Measurements from ENCODE around the gene CAMK2B.

- TF ChIP-seq CEBPB (IDR thresholded peaks at IDR 0.05) = no peak
- no peak for TF ChIP-seq CTCF (IDR thresholded peaks at IDR 0.05)
- TF ChIP-seq JUNB (IDR thresholded peaks at IDR 0.05) = no peak
- TF ChIP-seq CHD2 (IDR thresholded peaks at IDR 0.05; ENCODE audit: low read length, partially characterized antibody) = no peak
- TF ChIP-seq MAFK (IDR thresholded peaks at IDR 0.05; ENCODE audit: partially characterized antibody) = no peak
- TF ChIP-seq PBX3 (IDR thresholded peaks at IDR 0.05) = no peak
- no peak for TF ChIP-seq JUN (IDR thresholded peaks at IDR 0.05)
- TF ChIP-seq POLR2A (IDR thresholded peaks at IDR 0.05; ENCODE audit: low read length) = no peak
- TF ChIP-seq USF2 (IDR thresholded peaks at IDR 0.05) = no peak
- TF ChIP-seq KDM1A (IDR thresholded peaks at IDR 0.05; ENCODE audit: low read depth) = no peak
- TF ChIP-seq HDAC2 (IDR thresholded peaks at IDR 0.05) = no peak
- TF ChIP-seq EP300 (IDR thresholded peaks at IDR 0.05) = no peak
- no peak for TF ChIP-seq RNF2 (IDR thresholded peaks at IDR 0.05; ENCODE audit: borderline replicate concordance, low read depth)
Measured at GRCh38 chr7:44229546-44230105, 95.8 kb downstream of the CAMK2B start.
